NCI-H187 (cell line): Measurements from ENCODE around the gene IPO13.

Experiments used
- DNase-seq, 2 experiments: peaks; one replicate each; lab custom pipeline; 2025; lab: John Stamatoyannopoulos, UW

IPO13 gene

GRCh38 chr1:43973981-43974442, 27.3 kb downstream of the IPO13 start:
- DNase-seq: no peak

GRCh38 chr1:43974443-43975248, 27.9 kb downstream of the IPO13 start, which contains the start of gene ATP6V0B:
ATP6V0B (plus strand) TSS chr1:43974960; CDS start chr1:43975041, 81 bp downstream.
- DNase-seq: peak; percentile 63 to 91

- no peak for DNase-seq
Measured at GRCh38 chr1:43975249-43975961, 28.7 kb downstream of the IPO13 start.

- DNase-seq: no peak
Measured at GRCh38 chr1:43976045-43976444, 29.3 kb downstream of the IPO13 start.

GRCh38 chr1:43976890-43977289, 30.1 kb downstream of the IPO13 start:
- DNase-seq: no peak

GRCh38 chr1:43977376-43978263, 30.9 kb downstream of the IPO13 start:
- no peak for DNase-seq

GRCh38 chr1:43978264-43978550, 31.5 kb downstream of the IPO13 start:
- DNase-seq: no peak

- no peak for DNase-seq
Measured at GRCh38 chr1:43978551-43979260, 32.0 kb downstream of the IPO13 start, which contains the start of gene B4GALT2. B4GALT2 (plus strand) TSS chr1:43979210; CDS start chr1:43981161, 1,951 bp downstream.

GRCh38 chr1:43979261-43979527, 32.4 kb downstream of the IPO13 start:
- DNase-seq: no peak

- DNase-seq: no peak
Measured at GRCh38 chr1:43979528-43980254, 32.9 kb downstream of the IPO13 start.

- DNase-seq: no peak
Measured at GRCh38 chr1:43980255-43981134, 33.7 kb downstream of the IPO13 start.

- DNase-seq: no peak
Measured at GRCh38 chr1:43981135-43981491, 34.4 kb downstream of the IPO13 start.

GRCh38 chr1:43981636-43982035, 34.9 kb downstream of the IPO13 start:
- no peak for DNase-seq

GRCh38 chr1:43982241-43982640, 35.5 kb downstream of the IPO13 start:
- no peak for DNase-seq

GRCh38 chr1:43982808-43983207, 36.1 kb downstream of the IPO13 start:
- DNase-seq: no peak

GRCh38 chr1:43983253-43983899, 36.6 kb downstream of the IPO13 start:
- DNase-seq: no peak

GRCh38 chr1:43984855-43985254, 38.1 kb downstream of the IPO13 start:
- no peak for DNase-seq

GRCh38 chr1:43985984-43986595, 39.3 kb downstream of the IPO13 start:
- DNase-seq: no peak

- no peak for DNase-seq
Measured at GRCh38 chr1:43986712-43987111, 40.0 kb downstream of the IPO13 start.
